ENCODE data around the gene IQGAP2.
"Not testable (repeated sequence)": the region's sequence is repeated elsewhere in the genome, so short reads cannot be mapped to it uniquely, and the experiment has no call there.

The IQGAP2 gene

GRCh38 chr5:76716456-76717157 lies 313.5 kb downstream of the IQGAP2 start:
- DNase-seq (ENCODE audit: low read depth), result no peak

DNA sequence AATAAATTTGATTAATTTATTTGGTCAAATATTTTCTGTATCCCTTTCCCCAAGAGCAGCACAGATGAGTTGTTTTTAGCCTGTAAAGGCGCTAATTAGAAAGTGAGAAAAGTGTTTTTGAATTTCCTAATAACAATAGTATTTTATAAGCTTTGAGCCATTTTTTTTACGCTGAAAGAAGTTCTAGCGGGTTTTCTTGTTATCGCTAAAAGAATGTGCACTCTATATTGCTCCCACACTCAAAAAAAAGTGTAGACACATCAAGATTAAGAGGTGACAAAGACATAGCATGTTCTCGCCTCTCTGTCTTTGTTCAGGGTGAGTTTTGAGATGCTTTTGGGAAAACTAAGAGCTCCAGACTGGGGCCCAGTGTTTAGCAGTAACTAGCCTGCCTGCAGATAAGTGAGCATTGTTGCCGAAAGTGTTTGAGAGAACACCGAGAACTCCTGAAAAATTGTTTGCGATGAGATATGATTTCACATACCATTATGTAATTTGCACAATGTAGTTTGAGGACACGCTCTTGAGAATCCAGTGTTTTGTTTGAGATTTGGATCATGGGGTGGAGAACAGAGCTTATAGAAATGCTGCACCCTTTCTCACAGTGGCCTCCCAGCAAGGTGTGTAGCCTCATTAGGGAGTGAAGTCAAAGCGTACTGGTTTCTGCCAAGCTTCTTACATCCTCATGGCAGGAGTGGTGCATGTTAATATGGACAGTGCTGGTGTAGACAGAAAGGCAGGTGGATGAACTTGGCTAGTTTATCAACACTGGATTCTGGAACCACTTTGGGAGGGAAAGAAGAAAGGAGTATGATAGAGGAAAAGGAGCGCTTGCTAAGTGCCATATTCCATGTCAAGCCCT lies 314.4 kb downstream of the IQGAP2 start:
- no peak for DNase-seq (ENCODE audit: low read depth)

GRCh38 chr5:76718381-76718832 lies 315.3 kb downstream of the IQGAP2 start:
- no peak for DNase-seq (ENCODE audit: low read depth)

DNA sequence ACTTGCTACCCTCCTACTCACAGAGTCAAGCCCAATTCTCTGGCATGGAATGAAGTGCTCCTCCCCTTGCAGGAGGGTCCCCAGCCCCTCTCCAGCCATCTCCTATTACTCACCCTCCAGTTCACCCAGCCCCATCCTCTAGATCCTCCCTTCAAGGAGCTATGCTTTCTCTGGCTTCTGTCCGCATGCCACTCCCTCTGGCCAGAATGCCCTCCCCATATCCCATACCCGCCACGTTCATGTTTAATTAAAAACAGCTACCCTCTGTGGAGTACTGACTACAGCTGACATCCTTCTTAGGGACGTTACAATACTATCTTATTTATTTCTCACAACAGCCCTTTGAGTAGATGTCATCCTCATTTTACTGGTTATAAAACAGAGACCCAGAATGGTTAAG lies 315.8 kb downstream of the IQGAP2 start:
- DNase-seq (ENCODE audit: low read depth), result no peak

- DNase-seq (ENCODE audit: low read depth), result no peak
Observed at GRCh38 chr5:76720988-76721569, 318.0 kb downstream of the IQGAP2 start.

- no peak for DNase-seq (ENCODE audit: low read depth)
Observed at GRCh38 chr5:76723266-76723665, 320.2 kb downstream of the IQGAP2 start.

- no peak for DNase-seq (ENCODE audit: low read depth)
Observed at GRCh38 chr5:76723906-76724305, 320.8 kb downstream of the IQGAP2 start.

DNA sequence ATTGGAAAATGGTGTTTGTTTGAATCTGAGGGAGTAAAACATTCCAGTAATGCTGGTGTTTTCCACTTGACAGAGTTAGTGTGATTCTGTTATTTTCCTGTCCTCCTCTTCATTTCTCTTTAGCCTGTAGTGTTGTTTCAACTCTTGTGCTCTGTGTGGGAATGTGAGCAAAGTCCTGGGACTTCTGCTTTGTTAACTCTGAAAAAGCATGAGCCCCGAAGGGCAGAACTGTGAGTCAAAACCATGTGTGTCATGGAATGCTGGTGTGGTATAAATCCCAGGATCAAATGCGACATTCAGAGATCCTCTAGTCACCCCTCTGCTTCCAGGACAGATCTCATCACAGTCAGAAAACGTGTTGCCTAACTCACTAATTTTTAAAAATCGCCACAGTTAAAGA lies 321.8 kb downstream of the IQGAP2 start:
- no peak for DNase-seq (ENCODE audit: low read depth)

DNA sequence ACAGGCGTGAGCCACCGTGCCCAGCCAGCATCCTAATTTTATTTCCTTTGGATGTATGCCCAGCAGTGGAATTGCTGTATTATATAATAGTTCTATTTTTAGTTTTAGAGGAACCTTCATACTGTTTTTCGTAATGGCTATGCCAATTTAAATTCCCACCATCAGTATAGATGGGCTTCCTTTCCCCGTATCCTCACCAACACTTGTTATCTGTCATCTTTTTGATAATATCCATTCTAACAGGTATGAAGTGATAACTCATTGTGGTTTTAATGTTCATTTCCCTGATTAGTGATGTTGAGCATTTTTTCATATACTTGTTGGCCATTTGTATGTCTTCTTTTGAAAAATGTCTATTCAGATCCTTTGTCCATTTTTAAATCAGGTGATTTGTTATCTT lies 325.9 kb downstream of the IQGAP2 start:
- no peak for DNase-seq (ENCODE audit: low read depth)

- DNase-seq (ENCODE audit: low read depth), result no peak
Observed at GRCh38 chr5:76729373-76730290, 326.5 kb downstream of the IQGAP2 start.

DNA sequence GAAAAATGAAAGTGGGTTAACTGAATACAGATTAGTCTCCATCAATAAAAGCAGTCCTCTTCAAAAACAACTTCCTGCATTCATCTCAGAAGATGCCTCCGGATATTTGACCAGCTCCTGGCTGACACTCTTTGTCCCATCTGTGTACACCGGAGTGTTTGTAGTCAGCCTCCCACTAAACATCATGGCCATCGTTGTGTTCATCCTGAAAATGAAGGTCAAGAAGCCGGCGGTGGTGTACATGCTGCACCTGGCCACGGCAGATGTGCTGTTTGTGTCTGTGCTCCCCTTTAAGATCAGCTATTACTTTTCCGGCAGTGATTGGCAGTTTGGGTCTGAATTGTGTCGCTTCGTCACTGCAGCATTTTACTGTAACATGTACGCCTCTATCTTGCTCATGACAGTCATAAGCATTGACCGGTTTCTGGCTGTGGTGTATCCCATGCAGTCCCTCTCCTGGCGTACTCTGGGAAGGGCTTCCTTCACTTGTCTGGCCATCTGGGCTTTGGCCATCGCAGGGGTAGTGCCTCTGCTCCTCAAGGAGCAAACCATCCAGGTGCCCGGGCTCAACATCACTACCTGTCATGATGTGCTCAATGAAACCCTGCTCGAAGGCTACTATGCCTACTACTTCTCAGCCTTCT lies 329.4 kb downstream of the IQGAP2 start:
- no peak for DNase-seq (ENCODE audit: low read depth)

GRCh38 chr5:76733049-76733417 lies 329.9 kb downstream of the IQGAP2 start:
- no peak for DNase-seq (ENCODE audit: low read depth)

DNA sequence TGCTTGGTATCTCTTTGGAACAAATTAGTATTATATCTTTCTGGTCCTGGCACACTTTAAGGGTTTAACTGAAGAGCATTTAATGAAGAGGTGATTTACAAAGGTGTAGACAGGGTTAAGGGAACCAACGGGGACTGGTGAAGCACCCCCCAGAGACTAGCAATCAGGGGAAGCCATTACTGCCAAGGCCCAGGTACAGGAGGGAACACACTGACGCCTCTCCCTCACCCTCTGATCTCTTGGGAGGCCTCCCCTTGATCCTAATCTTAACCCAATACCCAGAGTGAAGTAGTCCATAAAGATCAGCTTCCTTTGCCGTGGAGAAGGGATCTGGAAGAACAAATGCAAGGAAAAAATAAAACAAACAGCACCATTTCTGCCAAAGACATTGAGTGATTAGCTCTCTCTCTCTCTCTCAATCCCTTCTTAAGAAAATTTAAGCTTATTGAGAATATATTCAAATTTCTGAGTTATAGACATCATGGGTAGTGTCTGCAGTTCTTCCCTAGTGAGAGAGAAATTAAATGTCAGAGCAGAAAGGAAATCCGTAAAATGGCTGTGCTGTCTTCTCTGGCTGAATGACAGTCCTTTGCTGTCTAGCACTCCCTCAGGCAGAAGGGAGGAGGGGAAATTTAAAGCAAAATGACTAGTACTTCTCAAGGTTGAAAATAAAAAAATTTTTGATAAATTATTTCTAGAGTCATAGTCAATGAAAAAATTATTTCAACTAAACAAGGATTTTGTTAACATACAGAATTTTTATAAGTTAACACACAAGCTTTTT lies 332.9 kb downstream of the IQGAP2 start:
- DNase-seq (ENCODE audit: low read depth), result no peak

- no peak for DNase-seq (ENCODE audit: low read depth)
Observed at GRCh38 chr5:76736679-76737556, 333.8 kb downstream of the IQGAP2 start.

- DNase-seq (ENCODE audit: low read depth), result no peak
Observed at GRCh38 chr5:76737846-76738245, 334.8 kb downstream of the IQGAP2 start.

DNA sequence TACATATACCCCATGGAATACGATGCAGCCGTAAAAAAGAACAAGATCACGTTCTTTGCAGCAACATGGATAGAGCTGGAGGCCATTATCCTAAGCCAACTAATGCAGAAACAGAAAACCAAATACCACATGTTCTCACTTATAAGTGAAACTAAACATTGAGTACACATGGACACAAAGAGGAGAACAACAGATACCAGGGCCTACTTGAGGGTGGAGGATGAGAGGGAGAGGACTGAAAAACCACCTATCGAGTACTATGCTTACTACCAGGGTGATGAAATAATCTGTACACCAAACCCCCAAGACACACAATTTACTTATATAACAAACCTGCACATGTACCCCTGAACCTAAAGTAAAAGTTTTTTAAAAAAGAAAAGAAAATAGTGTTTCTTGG lies 338.4 kb downstream of the IQGAP2 start:
- not testable (repeated sequence) for DNase-seq (ENCODE audit: low read depth)

DNA sequence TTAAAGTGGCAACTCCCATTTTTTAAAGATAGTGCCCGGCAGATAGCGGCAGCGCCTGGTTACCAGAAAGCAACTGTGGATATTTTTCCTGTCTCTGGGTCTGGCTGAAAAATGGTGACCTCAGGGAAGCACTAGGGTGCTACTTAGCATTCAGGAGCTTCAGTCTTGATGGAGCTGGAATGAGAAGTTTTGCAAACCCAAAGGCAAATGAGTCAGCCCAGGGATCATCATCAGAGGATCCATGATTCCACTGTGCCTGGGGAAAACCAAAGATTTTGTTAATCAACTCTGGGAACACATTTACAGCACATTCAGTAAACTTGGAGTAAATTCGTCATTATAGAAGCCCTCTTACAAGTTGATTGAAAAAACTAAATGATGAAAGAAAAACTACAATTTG lies 339.5 kb downstream of the IQGAP2 start:
- DNase-seq (ENCODE audit: low read depth), result no peak

- DNase-seq (ENCODE audit: low read depth), result no peak
Observed at GRCh38 chr5:76744632-76745031, 341.5 kb downstream of the IQGAP2 start.

- no peak for DNase-seq (ENCODE audit: low read depth)
Observed at GRCh38 chr5:76745670-76746069, 342.6 kb downstream of the IQGAP2 start.

- no peak for DNase-seq (ENCODE audit: low read depth)
Observed at GRCh38 chr5:76746677-76747076, 343.6 kb downstream of the IQGAP2 start.

Data from HS-5 (cell line).